Mesendoderm (in vitro differentiated cells): ENCODE data around the gene NMRAL1.

ENCODE experiments used
- DNase-seq: peaks from one replicate; pipeline ENCODE4 v3.0.0; 2013
- H2AK5ac ChIP-seq: 2 replicates; pipeline ENCODE4 v1.6.1; 2013; ENCODE audit warnings: low read length, inconsistent platforms
- H2BK120ac ChIP-seq: 2 replicates; pipeline ENCODE4 v1.6.1; 2013; ENCODE audit warnings: low read depth, mild to moderate bottlenecking, low read length, moderate library complexity, mixed read lengths
- H2BK15ac ChIP-seq: replicated peaks from 2 replicates; pipeline ENCODE4 v1.6.1; 2013; ENCODE audit warnings: low read depth, mild to moderate bottlenecking, moderate library complexity
- H2BK5ac ChIP-seq: 2 replicates; pipeline ENCODE4 v1.6.1; 2013; ENCODE audit warnings: low read length, inconsistent platforms
- H3K18ac ChIP-seq: 2 replicates; pipeline ENCODE4 v1.6.1; 2013; ENCODE audit warnings: mild to moderate bottlenecking, low read length, mixed read lengths
- H3K23ac ChIP-seq: one replicate; pipeline ENCODE4 v1.6.1; 2013; ENCODE audit warnings: low read length
- H3K27ac ChIP-seq: 2 replicates; pipeline ENCODE4 v1.5.1; 2013; ENCODE audit warnings: low read depth, mild to moderate bottlenecking, inconsistent platforms, low read length, moderate library complexity
- H3K27me3 ChIP-seq: 2 replicates; pipeline ENCODE4 v1.6.1; 2013; ENCODE audit warnings: low read length, control low read depth, mild to moderate bottlenecking, inconsistent platforms; ENCODE audit not compliant: insufficient read depth, poor library complexity
- H3K36me3 ChIP-seq: 2 replicates; pipeline ENCODE4 v1.6.1; 2013; ENCODE audit warnings: low read length, inconsistent platforms; ENCODE audit not compliant: control insufficient read depth, insufficient read depth
- H3K4ac ChIP-seq: one replicate; pipeline ENCODE4 v1.6.1; 2013; ENCODE audit warnings: low read depth, mild to moderate bottlenecking, low read length, moderate library complexity
- H3K4me1 ChIP-seq: 2 replicates; pipeline ENCODE4 v1.6.1; 2013; ENCODE audit warnings: low read depth, low read length, inconsistent platforms; ENCODE audit not compliant: control insufficient read depth
- H3K4me2 ChIP-seq: 2 replicates; pipeline ENCODE4 v1.6.1; 2013; ENCODE audit warnings: low read length
- H3K4me3 ChIP-seq: 2 replicates; pipeline ENCODE4 v1.5.1; 2013; ENCODE audit warnings: mild to moderate bottlenecking, low read length
- H3K56ac ChIP-seq: one replicate; pipeline ENCODE4 v1.6.1; 2013; ENCODE audit warnings: low read length
- H3K79me1 ChIP-seq: 2 replicates; pipeline ENCODE4 v1.6.1; 2013; ENCODE audit warnings: low read length, inconsistent platforms
- H3K79me2 ChIP-seq: 2 replicates; pipeline ENCODE4 v1.6.1; 2013; ENCODE audit warnings: mild to moderate bottlenecking, low read length; ENCODE audit not compliant: control insufficient read depth, insufficient read depth
- H3K9ac ChIP-seq: 2 replicates; pipeline ENCODE4 v1.6.1; 2013; ENCODE audit warnings: low read length, inconsistent platforms
- H4K5ac ChIP-seq: one replicate; pipeline ENCODE4 v1.6.1; 2013; ENCODE audit warnings: low read length
- H4K8ac ChIP-seq: one replicate; pipeline ENCODE4 v1.6.1; 2013; ENCODE audit warnings: low read depth, mild to moderate bottlenecking, control low read depth, low read length, moderate library complexity
- WGBS: extraction: QIAGEN DNeasy Blood & Tissue Kit; methylation state at CpG from one replicate; pipeline ENCODE4 v1.1.7; 2013; ENCODE audit warnings: low lambda C conversion rate, missing lambda C conversion rate; ENCODE audit not compliant: insufficient coverage; ENCODE audit errors: extremely low coverage; 5-methylcytosine and 5-hydroxymethylcytosine counted together

The NMRAL1 gene

GRCh38 chr16:4463522-4464163, 10.8 kb downstream of the NMRAL1 start:
- no peaks in the 10 kb centered on the region for H3K79me1 ChIP-seq
- no peak overlapping the region for H3K27ac ChIP-seq

GRCh38 chr16:4461250-4462085, 13.0 kb downstream of the NMRAL1 start:
- Histone ChIP-seq H3K79me2 (no peaks in the 10 kb centered on the region), H4K5ac (no peak overlapping the region), H2AK5ac (no peak overlapping the region), H3K23ac (no peak overlapping the region), H4K8ac (no peak overlapping the region), H3K4me3 (no peak overlapping the region), H2BK5ac (no peak overlapping the region), H3K18ac (no peak overlapping the region), H3K27ac (no peak overlapping the region), H3K56ac (no peak overlapping the region), H3K9ac (no peak overlapping the region), H3K4ac (no peak overlapping the region), H2BK15ac (no peak overlapping the region), H3K27me3 (no peaks in the 10 kb centered on the region), H3K4me2 (no peak overlapping the region), H2BK120ac (no peak overlapping the region), H3K79me1 (no peaks in the 10 kb centered on the region), H3K36me3 (peaks cover 5% of the 10 kb centered on the region), H3K4me1 (no peaks in the 10 kb centered on the region)
- no CpG with 5 or more reads among the region's 27 CpGs for WGBS
- DNase-seq: peak; percentile 61

More at GRCh38 chr16:4463522-4464163, 10.8 kb downstream of the NMRAL1 start:
- H2BK5ac ChIP-seq: no peak overlapping the region
- no peak overlapping the region for H3K4ac ChIP-seq
- no peak for DNase-seq
- H3K27me3 ChIP-seq: no peaks in the 10 kb centered on the region
- H3K79me2 ChIP-seq: no peaks in the 10 kb centered on the region
- no peak overlapping the region for H2BK15ac ChIP-seq
- no peak overlapping the region for H2BK120ac ChIP-seq
- H3K23ac ChIP-seq: no peak overlapping the region
- H4K8ac ChIP-seq: no peak overlapping the region
- no peak overlapping the region for H3K4me3 ChIP-seq
- H4K5ac ChIP-seq: no peak overlapping the region
- H3K18ac ChIP-seq: no peak overlapping the region
- H3K56ac ChIP-seq: no peak overlapping the region
- H3K4me2 ChIP-seq: no peak overlapping the region
- no peak overlapping the region for H2AK5ac ChIP-seq
- H3K9ac ChIP-seq: no peak overlapping the region
- WGBS: no CpG with 5 or more reads among the region's 22 CpGs
- no peaks in the 10 kb centered on the region for H3K4me1 ChIP-seq
- H3K36me3 ChIP-seq: peaks cover 6% of the 10 kb centered on the region

- H2BK5ac ChIP-seq: no peak overlapping the region
- H3K79me1 ChIP-seq: no peaks in the 10 kb centered on the region
- no peak overlapping the region for H3K9ac ChIP-seq
- H3K18ac ChIP-seq: no peak overlapping the region
- WGBS: no CpG with 5 or more reads among the region's 5 CpGs
- H3K56ac ChIP-seq: no peak overlapping the region
- H3K79me2 ChIP-seq: no peaks in the 10 kb centered on the region
- no peak overlapping the region for H4K8ac ChIP-seq
- no peak overlapping the region for H3K27ac ChIP-seq
- H3K4me3 ChIP-seq: no peak overlapping the region
- H3K4me1 ChIP-seq: no peaks in the 10 kb centered on the region
- H2AK5ac ChIP-seq: no peak overlapping the region
- no peak for DNase-seq
- H4K5ac ChIP-seq: no peak overlapping the region
- no peak overlapping the region for H3K4me2 ChIP-seq
- no peak overlapping the region for H3K23ac ChIP-seq
- H3K27me3 ChIP-seq: no peaks in the 10 kb centered on the region
- H3K4ac ChIP-seq: no peak overlapping the region
- H3K36me3 ChIP-seq: peaks cover 8% of the 10 kb centered on the region
- no peak overlapping the region for H2BK120ac ChIP-seq
- no peak overlapping the region for H2BK15ac ChIP-seq
Observed at GRCh38 chr16:4460936-4461249, 13.5 kb downstream of the NMRAL1 start.

GRCh38 chr16:4455951-4456350, 18.5 kb downstream of the NMRAL1 start:
- Histone ChIP-seq H3K4me3 (no peak overlapping the region), H3K36me3 (peaks cover 5% of the 10 kb centered on the region), H3K27ac (no peak overlapping the region)

GRCh38 chr16:4455081-4455480, 19.3 kb downstream of the NMRAL1 start:
- no peak overlapping the region for H3K4me3 ChIP-seq
- no peaks in the 10 kb centered on the region for H3K79me1 ChIP-seq
- no peaks in the 10 kb centered on the region for H3K4me1 ChIP-seq
- H4K8ac ChIP-seq: no peak overlapping the region
- H2AK5ac ChIP-seq: no peak overlapping the region
- H3K79me2 ChIP-seq: no peaks in the 10 kb centered on the region
- no peak overlapping the region for H3K4ac ChIP-seq
- no peak overlapping the region for H2BK120ac ChIP-seq
- peaks cover 6% of the 10 kb centered on the region for H3K36me3 ChIP-seq
- H2BK15ac ChIP-seq: no peak overlapping the region
- H3K23ac ChIP-seq: no peak overlapping the region
- no peak overlapping the region for H3K27ac ChIP-seq
- no peak overlapping the region for H4K5ac ChIP-seq
- H3K9ac ChIP-seq: no peak overlapping the region
- H3K56ac ChIP-seq: no peak overlapping the region
- no CpG with 5 or more reads among the region's 14 CpGs for WGBS
- H3K18ac ChIP-seq: no peak overlapping the region
- no peak for DNase-seq
- H3K27me3 ChIP-seq: no peaks in the 10 kb centered on the region
- H2BK5ac ChIP-seq: no peak overlapping the region
- H3K4me2 ChIP-seq: no peak overlapping the region

More at GRCh38 chr16:4455951-4456350, 18.5 kb downstream of the NMRAL1 start:
- Histone ChIP-seq H3K79me2 (no peaks in the 10 kb centered on the region), H3K27me3 (no peaks in the 10 kb centered on the region), H3K79me1 (no peaks in the 10 kb centered on the region), H4K5ac (no peak overlapping the region), H3K4me1 (no peaks in the 10 kb centered on the region), H3K23ac (no peak overlapping the region), H2AK5ac (no peak overlapping the region), H3K4me2 (no peak overlapping the region), H4K8ac (no peak overlapping the region), H2BK15ac (no peak overlapping the region), H3K4ac (no peak overlapping the region), H2BK5ac (no peak overlapping the region), H3K9ac (no peak overlapping the region), H2BK120ac (no peak overlapping the region), H3K18ac (no peak overlapping the region), H3K56ac (no peak overlapping the region)
- no peak for DNase-seq
- WGBS: no CpG with 5 or more reads among the region's 10 CpGs
